Adipocyte (in vitro differentiated cells): ENCODE measurements around the gene MDM1.
A peak's percentile ranks its signal among the peaks of the same experiment; 100 is the strongest.

Source experiments
- DNase-seq: peaks from one replicate; pipeline ENCODE4 v3.0.0-alpha.2; 2015; ENCODE audit warnings: low read depth
- H3K27me3 ChIP-seq: replicated peaks from 2 replicates; pipeline ENCODE4 v1.7.0; 2013; ENCODE audit warnings: mild to moderate bottlenecking, low read length, moderate library complexity; ENCODE audit not compliant: control insufficient read depth, insufficient read depth
- H3K36me3 ChIP-seq: 2 replicates; pipeline ENCODE4 v1.7.0; 2013; ENCODE audit warnings: low read length, mild to moderate bottlenecking, moderate library complexity; ENCODE audit not compliant: control insufficient read depth, insufficient read depth, severe bottlenecking
- H3K4me1 ChIP-seq: 2 replicates; pipeline ENCODE4 v1.7.0; 2013; ENCODE audit warnings: mild to moderate bottlenecking, low read length, moderate library complexity; ENCODE audit not compliant: control insufficient read depth, insufficient read depth
- H3K4me3 ChIP-seq: 2 replicates; pipeline ENCODE4 v1.7.0; 2013; ENCODE audit warnings: mild to moderate bottlenecking, low read length, moderate library complexity
- H3K9ac ChIP-seq: 2 replicates; pipeline ENCODE4 v1.7.0; 2013; ENCODE audit warnings: mild to moderate bottlenecking, low read length, moderate library complexity
- H3K9me3 ChIP-seq: 2 replicates; pipeline ENCODE4 v1.7.0; 2013; ENCODE audit warnings: mild to moderate bottlenecking, low read length, moderate library complexity; ENCODE audit not compliant: control insufficient read depth

MDM1 gene

GRCh38 chr12:68267892-68268396 lies 64.2 kb downstream of the MDM1 start:
- H3K4me3 ChIP-seq, result no peak overlapping the region
- no peaks in the 10 kb centered on the region for H3K9me3 ChIP-seq
- peak; percentile 88 for DNase-seq
- peak overlapping the region; percentile 22 for H3K9ac ChIP-seq
- H3K4me1 ChIP-seq, result peaks cover 77% of the 10 kb centered on the region
- H3K36me3 ChIP-seq, result no peaks in the 10 kb centered on the region
- no peaks in the 10 kb centered on the region for H3K27me3 ChIP-seq

GRCh38 chr12:68264857-68265256 lies 67.3 kb downstream of the MDM1 start:
- Histone ChIP-seq H3K4me3 (no peak overlapping the region), H3K4me1 (peaks cover 57% of the 10 kb centered on the region), H3K27me3 (no peaks in the 10 kb centered on the region), H3K9ac (no peak overlapping the region), H3K36me3 (no peaks in the 10 kb centered on the region), H3K9me3 (no peaks in the 10 kb centered on the region)
- peak; percentile 63 for DNase-seq

GRCh38 chr12:68264158-68264855 lies 67.9 kb downstream of the MDM1 start:
- Histone ChIP-seq H3K4me1 (peaks cover 56% of the 10 kb centered on the region), H3K9me3 (no peaks in the 10 kb centered on the region), H3K9ac (no peak overlapping the region), H3K27me3 (no peaks in the 10 kb centered on the region), H3K36me3 (no peaks in the 10 kb centered on the region), H3K4me3 (no peak overlapping the region)
- DNase-seq, result no peak

GRCh38 chr12:68263366-68263765 lies 68.8 kb downstream of the MDM1 start:
- Histone ChIP-seq H3K4me1 (peaks cover 47% of the 10 kb centered on the region), H3K9me3 (no peaks in the 10 kb centered on the region), H3K4me3 (no peak overlapping the region), H3K9ac (no peak overlapping the region), H3K27me3 (no peaks in the 10 kb centered on the region), H3K36me3 (no peaks in the 10 kb centered on the region)
- peak; percentile 28 for DNase-seq

GRCh38 chr12:68261896-68262295 lies 70.3 kb downstream of the MDM1 start:
- DNase-seq, result no peak
- Histone ChIP-seq H3K4me3 (no peak overlapping the region), H3K36me3 (no peaks in the 10 kb centered on the region), H3K9ac (no peak overlapping the region), H3K9me3 (no peaks in the 10 kb centered on the region), H3K27me3 (no peaks in the 10 kb centered on the region), H3K4me1 (peaks cover 35% of the 10 kb centered on the region)

GRCh38 chr12:68260153-68260552 lies 72.0 kb downstream of the MDM1 start:
- H3K4me1 ChIP-seq, result peaks cover 22% of the 10 kb centered on the region
- no peak overlapping the region for H3K9ac ChIP-seq
- no peaks in the 10 kb centered on the region for H3K9me3 ChIP-seq
- no peaks in the 10 kb centered on the region for H3K36me3 ChIP-seq
- DNase-seq, result no peak
- H3K27me3 ChIP-seq, result no peaks in the 10 kb centered on the region
- H3K4me3 ChIP-seq, result no peak overlapping the region

GRCh38 chr12:68259318-68259940 lies 72.7 kb downstream of the MDM1 start:
- Histone ChIP-seq H3K9me3 (no peaks in the 10 kb centered on the region), H3K27me3 (no peaks in the 10 kb centered on the region), H3K36me3 (no peaks in the 10 kb centered on the region), H3K9ac (no peak overlapping the region), H3K4me3 (no peak overlapping the region), H3K4me1 (peaks cover 16% of the 10 kb centered on the region)
- DNase-seq, result no peak

GRCh38 chr12:68253504-68253903 lies 78.7 kb downstream of the MDM1 start, which contains the start of gene IL22:
IL22 (minus strand) TSS chr12:68253604; CDS start chr12:68253448, 156 bp downstream.
- Histone ChIP-seq H3K27me3 (no peaks in the 10 kb centered on the region), H3K4me3 (no peak within 1 kb of the TSS), H3K9ac (no peak within 1 kb of the TSS), H3K4me1 (no peaks in the 10 kb centered on the region), H3K9me3 (no peaks in the 10 kb centered on the region), H3K36me3 (no peaks in the 10 kb centered on the region)
- DNase-seq, result no peak

GRCh38 chr12:68252077-68252476 lies 80.1 kb downstream of the MDM1 start:
- DNase-seq, result no peak
- Histone ChIP-seq H3K27me3 (no peaks in the 10 kb centered on the region), H3K9ac (no peak overlapping the region), H3K9me3 (no peaks in the 10 kb centered on the region), H3K4me3 (no peak overlapping the region), H3K4me1 (no peaks in the 10 kb centered on the region), H3K36me3 (no peaks in the 10 kb centered on the region)

GRCh38 chr12:68250454-68250853 lies 81.7 kb downstream of the MDM1 start:
- Histone ChIP-seq H3K9me3 (no peaks in the 10 kb centered on the region), H3K4me3 (no peak overlapping the region), H3K4me1 (peaks cover 8% of the 10 kb centered on the region), H3K36me3 (no peaks in the 10 kb centered on the region), H3K27me3 (no peaks in the 10 kb centered on the region), H3K9ac (no peak overlapping the region)
- no peak for DNase-seq

GRCh38 chr12:68247785-68248184 lies 84.4 kb downstream of the MDM1 start:
- Histone ChIP-seq H3K4me3 (no peak overlapping the region), H3K9me3 (no peaks in the 10 kb centered on the region), H3K27me3 (no peaks in the 10 kb centered on the region), H3K36me3 (no peaks in the 10 kb centered on the region), H3K4me1 (peaks cover 12% of the 10 kb centered on the region), H3K9ac (no peak overlapping the region)
- DNase-seq, result no peak
